Measurements from ENCODE around the gene BCAS3.

BCAS3 gene

GRCh38 chr17:61279476-61280145 is 602.0 kb downstream of the BCAS3 start:
- DNase-seq (ENCODE audit: low spot score) (no peak), ATAC-seq (ENCODE audit: low read depth) (no peak)
- H3K9me3 ChIP-seq (ENCODE audit: severe bottlenecking) = no peaks in the 10 kb centered on the region
- TF ChIP-seq CTCF (IDR thresholded peaks at IDR 0.05; ENCODE audit: poor library complexity, severe bottlenecking) = no peak
- no peaks in the 10 kb centered on the region for H3K4me1 ChIP-seq (ENCODE audit: insufficient read depth, poor library complexity, severe bottlenecking)
- no peak overlapping the region for H3K27ac ChIP-seq (ENCODE audit: poor library complexity, severe bottlenecking)
- H3K36me3 ChIP-seq (ENCODE audit: low read depth) = no peaks in the 10 kb centered on the region
- no peak overlapping the region for H3K4me3 ChIP-seq (ENCODE audit: severe bottlenecking)
- H3K27me3 ChIP-seq (ENCODE audit: insufficient read depth, poor library complexity, severe bottlenecking) = no peaks in the 10 kb centered on the region

- Histone ChIP-seq H3K36me3 (ENCODE audit: low read depth) (no peaks in the 10 kb centered on the region), H3K27me3 (ENCODE audit: insufficient read depth, poor library complexity, severe bottlenecking) (no peaks in the 10 kb centered on the region), H3K4me3 (ENCODE audit: severe bottlenecking) (no peak overlapping the region), H3K9me3 (ENCODE audit: severe bottlenecking) (no peaks in the 10 kb centered on the region), H3K27ac (ENCODE audit: poor library complexity, severe bottlenecking) (no peak overlapping the region), H3K4me1 (ENCODE audit: insufficient read depth, poor library complexity, severe bottlenecking) (no peaks in the 10 kb centered on the region)
- no peak for TF ChIP-seq CTCF (IDR thresholded peaks at IDR 0.05; ENCODE audit: poor library complexity, severe bottlenecking)
- ATAC-seq (ENCODE audit: low read depth) = no peak
- DNase-seq (ENCODE audit: low spot score) = no peak
These were observed 602.7 kb downstream of the BCAS3 start for GRCh38 chr17:61280338-61280737.

GRCh38 chr17:61280851-61281250 is 603.2 kb downstream of the BCAS3 start:
- H3K4me1 ChIP-seq (ENCODE audit: insufficient read depth, poor library complexity, severe bottlenecking) = no peaks in the 10 kb centered on the region
- no peaks in the 10 kb centered on the region for H3K27me3 ChIP-seq (ENCODE audit: insufficient read depth, poor library complexity, severe bottlenecking)
- ATAC-seq (ENCODE audit: low read depth) = no peak
- H3K9me3 ChIP-seq (ENCODE audit: severe bottlenecking) = no peaks in the 10 kb centered on the region
- H3K36me3 ChIP-seq (ENCODE audit: low read depth) = no peaks in the 10 kb centered on the region
- no peak overlapping the region for H3K27ac ChIP-seq (ENCODE audit: poor library complexity, severe bottlenecking)
- DNase-seq (ENCODE audit: low spot score) = no peak
- no peak for TF ChIP-seq CTCF (IDR thresholded peaks at IDR 0.05; ENCODE audit: poor library complexity, severe bottlenecking)
- H3K4me3 ChIP-seq (ENCODE audit: severe bottlenecking) = no peak overlapping the region

- ATAC-seq (ENCODE audit: low read depth) = no peak
- no peak for TF ChIP-seq CTCF (IDR thresholded peaks at IDR 0.05; ENCODE audit: poor library complexity, severe bottlenecking)
These were observed 604.7 kb downstream of the BCAS3 start for GRCh38 chr17:61282377-61282776.

GRCh38 chr17:61283043-61283442 is 605.4 kb downstream of the BCAS3 start:
- no peaks in the 10 kb centered on the region for H3K27me3 ChIP-seq (ENCODE audit: insufficient read depth, poor library complexity, severe bottlenecking)
- no peak for ATAC-seq (ENCODE audit: low read depth)
- H3K4me1 ChIP-seq (ENCODE audit: insufficient read depth, poor library complexity, severe bottlenecking) = no peaks in the 10 kb centered on the region
- no peak overlapping the region for H3K27ac ChIP-seq (ENCODE audit: poor library complexity, severe bottlenecking)
- no peak overlapping the region for H3K4me3 ChIP-seq (ENCODE audit: severe bottlenecking)
- H3K9me3 ChIP-seq (ENCODE audit: severe bottlenecking) = no peaks in the 10 kb centered on the region
- no peaks in the 10 kb centered on the region for H3K36me3 ChIP-seq (ENCODE audit: low read depth)
- DNase-seq (ENCODE audit: low spot score) = no peak
- no peak for TF ChIP-seq CTCF (IDR thresholded peaks at IDR 0.05; ENCODE audit: poor library complexity, severe bottlenecking)

More at GRCh38 chr17:61282377-61282776, 604.7 kb downstream of the BCAS3 start:
- Histone ChIP-seq H3K9me3 (ENCODE audit: severe bottlenecking) (no peaks in the 10 kb centered on the region), H3K27me3 (ENCODE audit: insufficient read depth, poor library complexity, severe bottlenecking) (no peaks in the 10 kb centered on the region), H3K36me3 (ENCODE audit: low read depth) (no peaks in the 10 kb centered on the region), H3K4me3 (ENCODE audit: severe bottlenecking) (no peak overlapping the region), H3K4me1 (ENCODE audit: insufficient read depth, poor library complexity, severe bottlenecking) (no peaks in the 10 kb centered on the region), H3K27ac (ENCODE audit: poor library complexity, severe bottlenecking) (no peak overlapping the region)
- DNase-seq (ENCODE audit: low spot score) = no peak

Data from RWPE2 (cell line).